GM18499 (cell line): Measurements from ENCODE around the gene SKAP2.

ENCODE experiments used
- ATAC-seq: cut with Tn5 transposase; IDR thresholded peaks from one replicate; pipeline ENCODE4 v1.9.1; 2021; ENCODE audit warnings: moderate number of reproducible peaks; ENCODE audit not compliant: insufficient read depth, unreplicated experiment

SKAP2 gene, protein sequence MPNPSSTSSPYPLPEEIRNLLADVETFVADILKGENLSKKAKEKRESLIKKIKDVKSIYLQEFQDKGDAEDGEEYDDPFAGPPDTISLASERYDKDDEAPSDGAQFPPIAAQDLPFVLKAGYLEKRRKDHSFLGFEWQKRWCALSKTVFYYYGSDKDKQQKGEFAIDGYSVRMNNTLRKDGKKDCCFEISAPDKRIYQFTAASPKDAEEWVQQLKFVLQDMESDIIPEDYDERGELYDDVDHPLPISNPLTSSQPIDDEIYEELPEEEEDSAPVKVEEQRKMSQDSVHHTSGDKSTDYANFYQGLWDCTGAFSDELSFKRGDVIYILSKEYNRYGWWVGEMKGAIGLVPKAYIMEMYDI

DNA sequence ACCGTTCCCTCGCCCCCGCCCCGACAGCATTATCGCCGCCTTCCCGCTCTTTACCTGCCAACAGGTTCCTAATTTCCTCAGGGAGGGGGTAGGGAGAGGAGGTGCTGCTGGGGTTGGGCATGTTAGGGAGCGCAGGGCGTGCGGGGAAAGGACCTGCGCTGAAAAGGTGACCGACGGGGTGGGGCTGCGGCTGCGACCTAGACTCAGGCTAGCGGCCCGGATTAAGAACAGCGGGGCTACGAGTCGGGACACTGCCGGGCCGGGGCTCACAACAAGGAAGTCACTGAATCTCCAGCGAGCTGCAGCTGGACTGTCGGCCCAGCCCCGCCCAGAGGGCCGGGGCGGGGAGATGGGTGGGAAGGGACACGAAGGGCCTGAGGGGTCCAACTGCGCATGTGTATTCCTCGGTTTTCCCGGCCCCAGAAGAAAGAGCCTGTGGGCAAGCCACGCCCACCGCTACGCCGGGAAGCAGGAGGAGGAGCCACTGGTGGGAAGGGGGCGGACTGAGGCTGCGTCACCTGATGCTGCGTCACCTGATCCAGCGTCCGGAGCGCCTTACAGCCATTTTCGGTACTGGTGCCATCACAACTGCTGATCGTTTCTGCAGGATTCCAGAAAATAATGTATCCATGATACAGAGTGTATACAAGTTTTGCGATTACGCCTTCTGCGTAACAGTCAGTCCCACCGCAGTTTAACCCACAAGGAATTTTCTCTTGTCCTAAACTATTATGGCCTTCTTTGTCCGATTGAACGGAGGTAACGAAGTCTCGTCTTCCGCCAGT lies at the start of gene SKAP2:
Gene SKAP2, minus strand, starts transcription at position 282 of the 785 bp plus-strand sequence. Its CDS starts 161 bp downstream, at position 121.
- ATAC-seq, result peak; percentile 64

DNA sequence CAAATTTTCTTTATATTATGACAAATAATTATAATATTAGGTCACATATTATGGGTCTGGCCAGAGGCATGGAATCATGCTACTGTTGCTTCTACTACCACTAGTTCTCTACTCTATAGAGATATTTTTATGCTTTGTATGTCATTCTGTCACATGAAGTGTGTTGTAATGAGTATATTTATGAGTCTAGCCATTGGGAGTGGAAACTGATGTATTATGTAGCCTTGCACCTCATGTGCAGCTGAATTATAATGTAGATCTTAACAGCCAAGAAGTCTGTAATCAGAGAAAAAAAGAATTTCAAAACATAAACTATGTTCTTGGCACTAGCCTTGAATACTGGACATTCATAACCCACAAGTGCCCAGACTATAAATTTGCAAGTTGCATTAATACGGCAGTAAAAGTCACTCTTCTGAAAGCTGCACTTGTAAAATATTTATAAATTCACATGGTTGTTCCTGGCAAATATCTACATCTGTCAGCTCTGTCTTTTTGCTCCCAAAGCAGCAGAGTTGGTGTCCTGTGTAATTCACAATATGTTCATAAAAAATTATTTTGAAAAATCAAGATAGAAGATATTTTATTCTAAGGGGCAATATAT lies 48.6 kb upstream of the SKAP2 start:
- ATAC-seq, result no peak

DNA sequence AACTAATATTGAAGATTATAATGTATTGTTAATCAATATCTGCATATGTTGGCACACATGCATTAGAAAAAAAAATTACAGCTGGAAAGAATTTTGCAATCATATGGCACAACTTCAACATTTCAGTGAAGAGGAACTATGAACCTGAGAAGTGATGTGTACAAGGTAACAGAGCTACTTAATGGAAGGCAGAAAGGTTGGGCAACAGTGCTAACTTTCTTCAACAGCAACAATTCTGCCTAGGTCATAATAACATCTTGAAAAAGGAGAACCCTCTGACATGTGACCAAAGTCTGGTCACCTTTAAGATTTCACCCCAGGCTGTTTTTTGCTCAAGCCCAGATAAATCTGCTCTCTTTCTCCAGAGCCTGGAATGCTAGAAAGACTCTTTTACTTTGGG lies 47.9 kb upstream of the SKAP2 start:
- no peak for ATAC-seq

DNA sequence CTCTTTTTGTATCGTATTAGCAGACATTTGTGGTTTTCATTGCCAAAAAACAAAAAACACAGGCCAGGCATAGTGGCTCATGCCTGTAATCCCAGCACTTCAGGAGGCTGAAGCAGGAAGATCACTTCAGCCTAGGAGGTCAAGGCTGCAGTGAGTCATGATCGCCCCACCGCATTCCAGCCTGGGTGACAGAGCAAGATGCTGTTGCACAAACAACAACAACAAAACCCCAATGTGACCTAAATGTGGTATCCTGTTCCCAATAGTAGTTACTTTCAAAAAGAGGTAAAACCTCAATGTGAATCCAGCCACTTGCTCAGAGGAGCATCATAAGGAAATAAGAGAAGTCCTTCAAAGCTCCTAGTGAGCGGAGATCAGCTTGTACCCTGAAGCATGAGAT lies 45.8 kb upstream of the SKAP2 start:
- ATAC-seq, result no peak

DNA sequence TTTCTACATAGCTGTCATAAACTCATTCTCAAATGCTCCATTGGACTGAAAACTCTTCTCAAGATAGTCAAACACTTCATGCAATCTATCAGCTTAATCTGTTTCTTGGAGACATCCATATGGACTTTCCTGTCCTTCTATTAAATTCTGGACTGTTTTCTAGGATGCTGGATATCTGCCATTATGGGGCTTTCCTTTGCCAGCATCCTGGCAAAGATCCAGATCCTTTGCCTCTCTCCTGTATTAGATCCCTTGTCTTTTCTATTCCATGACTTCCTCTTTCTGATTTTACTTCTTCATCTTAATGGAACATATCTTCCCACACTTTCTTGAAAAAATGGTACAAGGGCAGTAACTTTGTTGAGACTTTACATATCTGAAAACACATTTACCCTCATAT lies 35.9 kb upstream of the SKAP2 start:
- ATAC-seq, result no peak

DNA sequence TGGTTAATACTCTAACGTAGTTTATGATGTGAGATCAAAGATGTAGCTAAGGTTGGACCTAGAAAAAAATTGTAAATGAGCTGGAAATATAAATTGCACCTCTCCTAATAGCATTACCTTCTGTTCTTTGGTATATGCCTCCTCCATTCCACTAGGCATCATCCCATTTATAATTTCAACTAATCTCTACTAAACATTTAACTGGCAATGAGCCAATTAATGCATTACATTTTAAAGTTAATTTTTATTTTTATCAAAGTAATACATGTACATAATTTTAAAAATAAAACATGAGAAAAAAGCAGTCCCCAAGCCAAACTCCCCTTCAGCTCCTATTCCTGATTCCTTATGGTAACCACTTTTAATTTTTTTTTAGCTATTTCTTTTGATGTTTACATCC lies 35.1 kb upstream of the SKAP2 start:
- ATAC-seq, result no peak

DNA sequence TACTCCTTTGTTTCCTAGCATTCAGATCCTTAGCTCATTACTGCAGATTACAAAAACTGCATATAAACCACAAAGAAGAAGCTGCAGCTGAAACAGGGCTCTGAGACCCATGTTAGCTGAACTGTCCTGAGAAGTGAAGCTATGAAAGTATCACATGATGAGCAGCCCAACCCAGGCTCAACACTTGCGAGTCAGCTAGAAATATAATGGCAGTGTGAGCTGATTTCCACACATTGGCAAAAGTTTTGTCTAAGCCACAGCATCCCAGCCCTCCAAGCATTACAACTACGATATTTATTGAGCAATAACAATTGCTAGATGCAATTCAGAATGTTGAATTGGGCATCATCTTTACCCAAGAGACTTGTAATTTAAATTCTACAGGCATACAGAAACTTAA lies 34.5 kb upstream of the SKAP2 start:
- no peak for ATAC-seq

DNA sequence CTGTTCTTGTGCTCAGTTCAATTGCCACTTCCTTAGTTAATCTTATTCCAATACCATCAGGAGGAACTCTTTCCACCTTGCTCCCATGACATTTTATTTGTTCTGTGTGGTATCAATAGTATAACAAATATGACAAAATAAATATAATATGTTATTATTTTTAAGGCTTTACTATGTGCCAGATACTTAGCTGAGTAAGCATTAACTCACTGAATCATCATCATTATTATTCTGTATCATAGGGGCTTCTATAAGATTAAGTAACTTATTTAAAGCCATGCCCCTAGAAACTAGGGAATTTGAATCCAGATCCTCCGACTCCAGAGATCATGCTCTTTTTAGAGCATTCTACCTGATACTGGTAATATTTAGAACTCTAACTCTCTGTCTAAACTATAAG lies 33.5 kb upstream of the SKAP2 start:
- ATAC-seq, result no peak

DNA sequence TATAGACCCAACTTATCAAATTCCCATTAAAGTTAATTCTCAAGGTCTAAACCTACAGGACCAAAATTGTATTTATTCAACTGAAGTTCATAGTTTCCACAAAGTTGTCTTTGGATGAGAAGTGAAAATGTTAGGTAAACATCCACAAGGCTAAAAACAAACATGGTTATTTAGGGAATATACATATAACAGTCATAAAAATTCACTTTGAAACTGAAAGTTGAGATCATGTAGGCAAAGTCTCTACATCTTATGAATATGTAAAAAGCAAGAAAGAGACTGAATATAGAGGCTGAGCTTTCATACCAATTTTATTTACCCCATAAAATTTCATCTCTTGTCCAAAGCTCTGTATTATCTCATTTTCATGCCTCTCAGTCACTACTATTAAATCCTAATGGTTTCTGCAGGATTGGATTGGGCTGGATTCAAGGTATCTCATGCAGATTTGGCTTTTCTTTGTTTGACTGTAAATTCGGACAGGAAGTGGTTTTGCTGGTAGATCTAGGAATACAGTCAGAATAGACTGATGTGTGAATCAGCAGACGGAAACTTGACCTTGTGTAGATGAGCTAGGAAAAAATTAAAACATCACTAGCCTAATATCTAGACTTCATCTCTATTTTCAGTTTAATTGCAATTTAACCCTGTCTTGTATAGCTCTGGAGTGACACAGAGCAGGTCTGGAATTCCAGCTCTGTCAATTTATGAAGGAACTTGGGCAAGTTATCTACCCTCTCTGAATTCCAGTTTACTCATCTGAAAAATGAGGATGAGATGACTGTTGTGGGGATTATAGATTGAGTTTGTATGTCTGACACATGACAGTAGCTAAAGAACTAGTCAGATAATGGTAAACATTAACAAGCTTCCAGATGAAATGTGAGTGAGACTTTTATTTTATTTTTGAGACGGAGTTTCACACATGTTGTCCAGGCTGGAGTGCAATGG lies 27.3 kb upstream of the SKAP2 start:
- ATAC-seq, result no peak

DNA sequence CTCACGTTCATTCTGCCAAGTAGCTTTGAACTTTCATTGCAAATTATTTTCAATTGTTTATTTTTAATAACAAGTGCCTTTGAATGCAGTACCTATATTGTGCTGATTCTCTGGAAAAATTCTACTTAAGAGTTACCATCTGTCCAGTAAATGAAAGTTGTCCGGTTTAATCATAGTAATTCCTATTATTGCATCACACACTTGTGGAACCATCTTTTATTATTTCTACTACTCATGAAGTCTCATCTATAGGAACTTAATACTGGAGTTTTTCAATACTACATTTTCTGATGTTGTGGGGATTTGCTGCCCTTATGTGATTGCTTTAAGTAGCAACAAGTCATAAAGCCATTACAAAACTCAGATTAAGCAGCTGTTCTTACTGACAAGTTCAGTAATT lies 16.5 kb upstream of the SKAP2 start:
- no peak for ATAC-seq

DNA sequence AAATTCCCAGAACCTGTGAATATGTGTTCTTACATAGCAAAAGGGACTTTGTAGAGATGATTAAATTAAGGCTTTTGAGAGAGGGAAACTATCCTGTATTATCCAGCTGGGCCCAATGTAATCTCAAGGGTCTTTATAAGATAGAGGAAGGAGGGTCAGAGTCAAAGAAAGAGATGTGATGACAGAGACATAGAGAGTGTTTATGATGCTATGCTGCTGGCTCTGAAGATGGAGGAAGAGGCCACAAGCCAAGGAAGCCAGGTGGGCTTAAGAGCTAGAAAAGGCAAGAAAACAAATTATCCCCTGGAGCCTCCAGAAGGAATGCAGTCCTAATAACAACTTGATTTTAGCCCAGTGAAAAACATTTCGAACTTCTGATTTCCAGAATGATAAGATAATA lies 15.3 kb upstream of the SKAP2 start:
- ATAC-seq, result no peak

DNA sequence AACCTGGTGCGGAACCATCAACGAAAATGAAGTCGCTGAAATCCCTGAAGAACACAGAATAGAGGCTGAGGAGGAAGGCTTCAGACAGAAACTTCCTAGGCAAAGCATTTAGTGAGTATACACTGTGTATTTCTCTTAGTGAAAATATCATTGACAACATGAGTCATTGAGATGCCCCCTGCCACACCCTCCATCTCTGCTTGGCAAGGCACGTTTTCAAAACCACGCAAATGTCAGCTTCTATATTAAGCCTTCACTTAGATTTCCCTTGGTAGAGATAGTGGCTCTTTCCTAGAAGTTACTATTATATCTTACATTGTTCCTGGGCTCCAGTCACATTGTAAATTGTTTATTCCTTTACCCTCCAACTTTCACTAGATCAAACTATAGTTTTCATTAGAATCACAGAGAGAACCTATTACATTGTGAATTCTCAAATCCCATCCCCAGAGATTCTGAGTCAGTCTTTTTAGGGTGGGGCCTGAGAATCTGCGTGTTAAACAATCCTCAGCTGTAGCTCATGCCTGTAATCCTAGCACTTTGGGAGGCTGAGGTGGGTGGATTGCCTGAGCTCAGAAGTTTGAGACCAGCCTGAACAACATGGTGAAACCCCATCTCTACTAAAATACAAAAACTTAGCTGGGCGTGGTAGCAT lies 4.6 kb upstream of the SKAP2 start:
- no peak for ATAC-seq

DNA sequence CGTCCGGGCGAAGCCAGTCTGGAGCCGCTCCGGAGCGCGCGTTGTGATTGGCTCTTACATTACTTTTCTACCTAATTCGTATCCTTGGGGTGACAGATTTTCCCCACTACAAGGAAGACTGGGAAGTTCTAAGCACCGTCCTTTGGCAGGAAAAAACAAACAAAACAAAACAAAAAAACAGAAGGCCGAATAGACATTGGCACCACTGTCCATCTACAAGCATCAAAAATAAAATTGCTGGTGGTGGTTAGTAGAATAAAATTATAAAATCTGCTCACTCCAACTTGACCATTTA lies 651 bp upstream of the SKAP2 start:
- peak; percentile 18 for ATAC-seq

DNA sequence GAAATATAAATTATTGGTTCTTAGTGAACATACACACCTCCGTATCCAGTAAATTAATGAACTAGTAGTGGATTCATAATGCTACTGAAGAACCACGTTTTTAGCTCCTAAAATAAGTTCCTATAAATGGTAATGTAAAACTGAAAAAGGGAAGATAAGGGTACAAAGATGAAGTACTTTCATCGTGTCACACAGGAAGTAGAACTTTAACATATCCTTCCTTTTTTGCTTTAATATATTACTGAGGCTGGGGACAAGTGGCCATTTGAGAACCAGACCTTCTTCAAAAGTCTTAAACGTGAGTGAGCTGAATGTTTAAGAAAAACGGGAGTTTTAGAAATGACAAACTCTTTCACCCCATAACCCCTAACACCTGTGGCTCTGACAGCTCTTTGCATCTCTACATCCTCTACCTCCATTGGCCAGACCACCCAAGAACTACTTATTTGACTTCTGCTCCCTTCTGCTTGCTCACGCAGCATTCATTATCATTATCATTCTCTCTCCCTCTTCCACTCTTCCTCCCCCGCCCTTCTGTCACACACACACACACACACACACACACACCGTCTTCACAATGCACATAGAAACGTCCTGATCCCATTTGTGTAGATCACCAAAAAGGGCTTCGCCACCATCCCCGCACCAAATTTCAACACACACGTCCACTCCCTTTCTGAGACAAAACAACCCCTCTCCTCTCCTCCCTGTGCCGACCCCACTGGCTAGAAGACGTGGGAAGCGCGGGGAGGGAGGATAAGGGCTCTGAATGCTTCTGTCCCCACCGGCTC lies 677 bp downstream of the SKAP2 start:
- ATAC-seq, result no peak

DNA sequence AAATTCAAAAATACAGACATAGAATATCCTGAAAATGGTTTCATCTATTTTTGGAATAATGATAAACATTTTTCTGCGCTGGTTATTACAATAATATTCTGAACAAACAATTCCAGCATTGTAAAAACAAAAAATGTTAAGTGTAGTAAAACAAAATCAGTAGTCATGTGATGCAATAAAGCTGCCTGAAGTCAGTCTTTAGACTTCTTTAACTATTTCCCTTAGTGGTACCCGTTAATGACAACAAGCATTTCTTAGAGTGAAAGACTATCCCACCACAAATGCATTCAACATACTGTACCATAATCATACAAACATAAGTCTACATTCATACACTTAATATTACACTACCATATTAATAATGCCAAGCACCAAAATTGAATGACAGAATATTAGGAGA lies 1.6 kb downstream of the SKAP2 start:
- no peak for ATAC-seq

DNA sequence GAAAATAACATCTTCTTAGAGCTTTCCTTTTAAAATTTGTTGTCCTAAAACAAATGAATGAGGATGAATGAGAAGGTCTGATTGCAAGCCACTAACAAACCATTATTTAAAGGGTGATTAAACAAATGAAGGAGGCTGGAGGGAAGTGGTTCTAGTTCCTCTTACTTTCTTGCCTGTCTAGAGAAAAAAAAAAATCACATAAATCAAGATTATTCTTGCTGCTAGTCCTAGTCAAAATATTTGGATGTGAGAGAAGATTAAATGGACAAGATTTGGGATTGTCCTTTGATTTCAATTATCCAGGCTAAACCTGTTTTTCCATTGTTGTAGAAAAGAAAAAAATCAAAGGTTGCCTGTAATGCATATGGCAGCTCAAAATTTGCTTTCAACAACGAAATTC lies 3.3 kb downstream of the SKAP2 start:
- no peak for ATAC-seq

DNA sequence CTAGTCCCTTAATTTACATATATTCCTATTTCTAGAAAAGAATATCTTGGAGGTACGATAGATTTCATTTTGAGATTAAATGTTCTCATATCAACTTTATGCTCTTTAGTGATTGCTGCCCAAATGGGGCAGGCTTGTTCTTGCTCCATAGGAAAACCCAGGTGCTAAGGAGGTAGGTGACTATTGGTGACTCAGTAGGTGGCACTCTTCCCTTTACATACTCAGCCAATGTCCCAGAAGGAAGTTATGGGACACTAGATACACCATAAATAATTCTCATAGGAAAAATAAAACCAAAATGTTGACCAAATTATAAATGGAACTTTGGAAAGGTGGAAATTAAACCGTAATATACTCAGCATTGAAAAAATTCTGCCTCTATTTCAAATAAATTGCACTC lies 4.0 kb downstream of the SKAP2 start:
- no peak for ATAC-seq

DNA sequence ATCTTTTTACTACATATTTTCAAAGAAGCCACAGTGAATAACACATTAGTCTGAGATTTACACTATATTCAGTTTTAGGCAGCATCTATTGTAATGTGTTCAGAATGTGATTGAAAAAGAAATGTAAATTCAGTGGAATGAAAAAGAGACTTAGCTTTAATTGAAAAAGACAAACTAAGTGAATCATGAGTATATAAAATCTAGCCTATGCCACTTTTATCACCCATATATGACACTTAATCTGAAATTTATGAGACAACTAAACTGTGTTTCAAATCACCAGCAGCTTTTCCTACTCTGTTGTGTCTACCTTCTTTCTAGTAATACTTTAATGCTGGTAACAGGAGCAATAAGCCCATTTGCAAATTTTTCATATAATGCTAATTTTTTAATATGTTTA lies 4.7 kb downstream of the SKAP2 start:
- ATAC-seq, result no peak

DNA sequence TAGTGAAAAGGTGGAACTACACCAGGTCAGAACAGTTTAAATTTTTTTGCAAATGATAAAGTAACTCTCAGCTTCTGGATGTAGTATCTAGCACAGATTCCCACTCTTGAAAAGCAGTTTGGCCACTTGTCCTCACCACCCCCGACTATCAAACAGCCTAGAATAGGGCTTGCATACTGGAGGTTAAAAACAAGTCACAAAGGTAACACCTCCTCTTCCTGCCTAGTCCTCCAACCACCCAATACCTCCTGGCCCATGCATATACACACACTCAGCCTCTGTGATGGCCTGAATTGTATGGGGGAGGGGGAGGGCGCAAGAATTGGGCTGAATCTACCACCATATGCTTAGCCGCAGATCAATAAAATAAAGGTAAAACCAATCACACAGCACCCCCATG lies 5.7 kb downstream of the SKAP2 start:
- no peak for ATAC-seq
